NB4 (cell line): ENCODE results near the gene ZCCHC14.

Experiments
- MYC ChIP-seq: IDR thresholded peaks from 2 replicates; pipeline ENCODE4 v1.6.1; 2011; ENCODE audit warnings: low read depth, low read length
- POLR2A ChIP-seq: IDR thresholded peaks from 2 replicates; pipeline ENCODE4 v1.6.1; 2011; ENCODE audit warnings: mild to moderate bottlenecking; ENCODE audit not compliant: insufficient read length; ENCODE audit errors: extremely low read depth
- TF ChIP-seq, protein P1 (sequence below): IDR thresholded peaks from one replicate; pipeline ENCODE4 v1.5.1; 2012; ENCODE audit warnings: low read depth, low read length
- TF ChIP-seq, protein P2 (sequence below): IDR thresholded peaks from 2 replicates; pipeline ENCODE4 v1.6.1; 2011; ENCODE audit warnings: low read depth, low read length

DNA sequence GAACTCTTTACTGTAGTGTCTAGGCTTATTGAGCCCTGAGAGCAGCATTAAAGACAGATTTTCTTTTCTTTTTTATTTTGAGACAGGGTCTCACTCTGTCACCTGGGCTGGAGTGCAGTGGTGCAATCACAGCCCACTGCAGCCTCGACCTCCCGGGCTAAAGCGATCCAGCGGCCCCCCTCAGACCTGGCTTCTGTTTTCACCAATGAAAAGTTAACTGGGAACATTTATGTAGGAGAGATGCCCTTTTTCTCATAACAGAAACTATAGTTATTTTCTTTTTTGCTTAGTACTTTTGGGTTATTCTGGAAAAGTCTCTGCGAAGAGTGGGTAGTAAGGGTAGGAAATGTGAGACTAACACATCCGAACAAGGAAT lies 99.2 kb downstream of the ZCCHC14 start:
- TF ChIP-seq MYC (no peak), POLR2A (no peak)
- TF ChIP-seq, protein P1, sequence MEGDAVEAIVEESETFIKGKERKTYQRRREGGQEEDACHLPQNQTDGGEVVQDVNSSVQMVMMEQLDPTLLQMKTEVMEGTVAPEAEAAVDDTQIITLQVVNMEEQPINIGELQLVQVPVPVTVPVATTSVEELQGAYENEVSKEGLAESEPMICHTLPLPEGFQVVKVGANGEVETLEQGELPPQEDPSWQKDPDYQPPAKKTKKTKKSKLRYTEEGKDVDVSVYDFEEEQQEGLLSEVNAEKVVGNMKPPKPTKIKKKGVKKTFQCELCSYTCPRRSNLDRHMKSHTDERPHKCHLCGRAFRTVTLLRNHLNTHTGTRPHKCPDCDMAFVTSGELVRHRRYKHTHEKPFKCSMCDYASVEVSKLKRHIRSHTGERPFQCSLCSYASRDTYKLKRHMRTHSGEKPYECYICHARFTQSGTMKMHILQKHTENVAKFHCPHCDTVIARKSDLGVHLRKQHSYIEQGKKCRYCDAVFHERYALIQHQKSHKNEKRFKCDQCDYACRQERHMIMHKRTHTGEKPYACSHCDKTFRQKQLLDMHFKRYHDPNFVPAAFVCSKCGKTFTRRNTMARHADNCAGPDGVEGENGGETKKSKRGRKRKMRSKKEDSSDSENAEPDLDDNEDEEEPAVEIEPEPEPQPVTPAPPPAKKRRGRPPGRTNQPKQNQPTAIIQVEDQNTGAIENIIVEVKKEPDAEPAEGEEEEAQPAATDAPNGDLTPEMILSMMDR = no peak
- TF ChIP-seq, protein P2, sequence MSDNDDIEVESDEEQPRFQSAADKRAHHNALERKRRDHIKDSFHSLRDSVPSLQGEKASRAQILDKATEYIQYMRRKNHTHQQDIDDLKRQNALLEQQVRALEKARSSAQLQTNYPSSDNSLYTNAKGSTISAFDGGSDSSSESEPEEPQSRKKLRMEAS = no peak
